Liver (tissue), 3 donors: ENCODE measurements around the gene IER5.

Experiments used
- CTCF ChIP-seq: fragments of 150-350 bp; IDR thresholded peaks from 2 replicates; pipeline ENCODE4 v1.5.1; 2017; ENCODE audit warnings: improper control_type of control experiment, low read depth, low read length; ENCODE audit not compliant: missing input control
- REST ChIP-seq: IDR thresholded peaks from 2 replicates; pipeline ENCODE4 v1.6.1; 2016; ENCODE audit warnings: antibody characterized with exemption, mild to moderate bottlenecking
- RXRA ChIP-seq, 2 donors: IDR thresholded peaks; 2 replicates each; pipeline ENCODE4 v1.6.1; 2017 to 2018; ENCODE audit warnings: antibody characterized with exemption in 2 of 2, mild to moderate bottlenecking in 1 of 2
- SP1 ChIP-seq: IDR thresholded peaks from 2 replicates; pipeline ENCODE4 v1.6.1; 2018; ENCODE audit warnings: antibody characterized with exemption, mild to moderate bottlenecking
- TAF1 ChIP-seq: conservative IDR thresholded peaks from 2 replicates; pipeline ENCODE4 v1.6.1; 2016; ENCODE audit warnings: antibody characterized with exemption, mild to moderate bottlenecking
- ZBTB33 ChIP-seq: IDR thresholded peaks from 2 replicates; pipeline ENCODE4 v1.6.1; 2016; ENCODE audit warnings: antibody characterized with exemption
- donor health status: healthy.
- donor health status: healthy.

- TF ChIP-seq CTCF = no peak
- no peak for TF ChIP-seq ZBTB33
- no peak for TF ChIP-seq REST
- no peak for TF ChIP-seq RXRA (IDR thresholded peaks at IDR 0.05)
- no peak for TF ChIP-seq SP1
- TF ChIP-seq TAF1 = no peak
Measured at GRCh38 chr1:181086091-181086490, 2.4 kb upstream of the IER5 start.
